PC-9 (cell line): ENCODE results near the gene PLVAP.

Source experiments
- EZH2 ChIP-seq: fragments of 200-600 bp; sonication (generic); IDR thresholded peaks from 2 replicates; pipeline ENCODE4 v1.8.0; 2017; ENCODE audit warnings: antibody characterized with exemption, low read depth
- TF ChIP-seq, protein P1 (sequence below): fragments of 200-600 bp; sonication (generic); conservative IDR thresholded peaks from 2 replicates; pipeline ENCODE4 v1.6.1; 2017; ENCODE audit warnings: mixed run types, antibody characterized with exemption, mild to moderate bottlenecking, moderate library complexity

GRCh38 chr19:17419154-17419620, 42.0 kb upstream of the PLVAP start:
- TF ChIP-seq, protein P1, sequence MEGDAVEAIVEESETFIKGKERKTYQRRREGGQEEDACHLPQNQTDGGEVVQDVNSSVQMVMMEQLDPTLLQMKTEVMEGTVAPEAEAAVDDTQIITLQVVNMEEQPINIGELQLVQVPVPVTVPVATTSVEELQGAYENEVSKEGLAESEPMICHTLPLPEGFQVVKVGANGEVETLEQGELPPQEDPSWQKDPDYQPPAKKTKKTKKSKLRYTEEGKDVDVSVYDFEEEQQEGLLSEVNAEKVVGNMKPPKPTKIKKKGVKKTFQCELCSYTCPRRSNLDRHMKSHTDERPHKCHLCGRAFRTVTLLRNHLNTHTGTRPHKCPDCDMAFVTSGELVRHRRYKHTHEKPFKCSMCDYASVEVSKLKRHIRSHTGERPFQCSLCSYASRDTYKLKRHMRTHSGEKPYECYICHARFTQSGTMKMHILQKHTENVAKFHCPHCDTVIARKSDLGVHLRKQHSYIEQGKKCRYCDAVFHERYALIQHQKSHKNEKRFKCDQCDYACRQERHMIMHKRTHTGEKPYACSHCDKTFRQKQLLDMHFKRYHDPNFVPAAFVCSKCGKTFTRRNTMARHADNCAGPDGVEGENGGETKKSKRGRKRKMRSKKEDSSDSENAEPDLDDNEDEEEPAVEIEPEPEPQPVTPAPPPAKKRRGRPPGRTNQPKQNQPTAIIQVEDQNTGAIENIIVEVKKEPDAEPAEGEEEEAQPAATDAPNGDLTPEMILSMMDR, result no peak
- TF ChIP-seq EZH2, result no peak
